HG02870 (cell line): ENCODE measurements around the gene CKM.
"Not testable (repeated sequence)": the region's sequence is repeated elsewhere in the genome, so short reads cannot be mapped to it uniquely, and the experiment has no call there.

Source experiments
- ATAC-seq: cut with Tn5 transposase; IDR thresholded peaks from one replicate; pipeline ENCODE4 v1.9.1; 2021; ENCODE audit warnings: mild to moderate bottlenecking, moderate library complexity; ENCODE audit not compliant: unreplicated experiment

Gene CKM

DNA sequence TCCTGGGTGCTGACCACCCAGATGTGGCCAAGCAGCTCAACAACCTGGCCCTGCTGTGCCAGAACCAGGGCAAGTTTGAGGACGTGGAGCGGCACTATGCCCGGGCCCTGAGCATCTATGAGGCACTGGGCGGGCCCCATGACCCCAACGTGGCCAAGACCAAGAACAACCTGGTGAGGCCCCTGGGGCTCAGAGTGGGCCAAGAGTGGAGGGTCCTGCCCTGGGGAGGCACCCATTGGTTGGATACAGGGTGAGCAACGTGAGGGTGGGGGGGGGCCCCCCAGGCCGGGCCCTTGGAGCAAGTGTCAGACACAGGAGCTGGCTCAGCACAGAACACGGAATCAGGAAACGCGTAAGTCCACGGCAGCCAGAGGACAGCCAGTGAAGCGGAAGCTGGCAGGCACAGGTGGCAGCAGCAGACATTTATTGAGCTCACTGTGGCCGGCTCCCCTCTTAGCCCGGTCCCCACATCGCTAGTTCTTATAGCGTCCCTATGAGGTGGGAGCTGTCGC, 26.8 kb upstream of the CKM start:
- ATAC-seq, result no peak

DNA sequence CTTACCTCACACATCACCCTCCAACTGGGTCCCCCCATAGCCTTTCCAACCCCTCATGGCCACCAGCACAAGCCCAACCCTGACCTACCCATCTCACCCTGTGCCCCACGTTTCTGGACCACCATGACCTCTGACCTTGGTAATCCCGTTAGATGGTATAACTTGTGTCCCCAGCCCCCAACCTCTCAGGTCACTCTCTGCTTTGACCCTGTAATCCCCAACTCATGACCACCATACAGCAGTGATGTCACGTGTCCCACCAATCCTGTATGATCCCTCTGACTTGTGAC, 26.4 kb upstream of the CKM start:
- no peak for ATAC-seq

DNA sequence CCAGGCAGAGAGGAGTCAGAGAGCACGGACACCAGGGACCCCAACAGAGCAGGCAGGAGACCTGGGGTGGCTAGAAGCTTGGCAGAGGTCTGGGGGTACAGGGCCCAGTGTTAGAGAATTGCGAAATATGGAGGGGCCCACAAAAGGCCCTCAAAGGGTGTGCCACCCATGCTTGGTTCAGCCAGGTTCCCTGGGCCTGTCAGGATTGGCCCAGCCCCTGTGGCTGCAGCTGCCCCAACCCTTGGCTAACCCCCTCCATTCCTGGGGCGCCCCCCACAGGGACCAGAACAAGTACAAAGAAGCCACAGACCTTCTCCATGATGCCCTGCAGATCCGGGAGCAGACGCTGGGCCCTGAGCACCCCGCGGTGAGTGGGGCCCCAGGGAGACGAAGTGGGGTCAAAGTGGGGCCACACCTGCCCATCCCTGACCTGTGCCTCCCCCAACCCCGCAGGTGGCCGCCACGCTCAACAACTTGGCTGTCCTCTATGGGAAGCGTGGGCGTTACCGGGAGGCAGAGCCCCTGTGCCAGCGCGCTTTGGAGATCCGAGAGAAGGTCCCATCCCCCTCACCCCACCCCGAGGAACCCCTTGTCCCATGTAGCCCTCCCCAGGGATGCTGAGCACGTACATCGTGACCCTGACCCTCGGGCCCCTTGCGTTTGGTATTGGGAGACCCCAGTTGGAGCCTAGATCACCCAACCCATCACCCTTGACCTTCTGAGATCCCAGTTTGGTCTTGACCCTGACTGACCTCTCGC, 25.9 kb upstream of the CKM start:
- no peak for ATAC-seq

DNA sequence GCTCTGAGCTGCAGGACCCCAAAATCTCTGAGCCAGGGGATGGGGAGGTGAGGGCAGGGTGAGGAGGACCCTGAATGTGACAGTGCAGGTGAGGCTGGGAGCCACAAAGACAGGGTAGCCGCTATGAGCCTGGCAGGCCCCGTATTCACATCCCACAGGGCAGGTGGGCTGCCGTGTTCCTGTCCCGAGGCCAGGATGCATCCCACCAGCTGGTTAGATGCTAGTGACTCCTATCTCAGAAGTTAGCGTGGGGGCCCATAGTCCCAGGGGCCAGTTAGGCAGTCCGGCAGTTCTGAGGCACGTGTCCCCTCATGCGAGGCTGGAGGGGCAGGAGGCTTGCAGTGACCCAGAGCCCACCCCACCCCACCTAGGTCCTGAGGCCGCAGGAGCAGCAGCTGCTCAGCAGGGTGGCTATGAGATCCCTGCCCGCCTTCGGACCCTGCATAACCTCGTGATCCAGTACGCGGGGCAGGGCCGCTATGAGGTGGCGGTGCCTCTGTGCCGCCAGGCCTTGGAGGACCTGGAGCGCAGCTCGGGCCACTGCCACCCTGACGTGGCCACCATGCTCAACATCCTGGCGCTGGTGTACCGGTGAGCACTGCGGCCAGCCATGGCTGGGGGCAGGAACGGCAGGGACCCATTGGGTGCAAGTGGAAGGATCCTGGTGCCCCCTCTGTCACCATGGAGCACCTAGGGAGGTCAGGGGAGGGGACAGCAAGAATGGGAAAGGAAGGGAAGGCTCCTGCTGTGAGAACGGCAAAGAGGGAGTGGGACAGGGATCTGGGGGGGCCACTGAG, 25.1 kb upstream of the CKM start:
- no peak for ATAC-seq

DNA sequence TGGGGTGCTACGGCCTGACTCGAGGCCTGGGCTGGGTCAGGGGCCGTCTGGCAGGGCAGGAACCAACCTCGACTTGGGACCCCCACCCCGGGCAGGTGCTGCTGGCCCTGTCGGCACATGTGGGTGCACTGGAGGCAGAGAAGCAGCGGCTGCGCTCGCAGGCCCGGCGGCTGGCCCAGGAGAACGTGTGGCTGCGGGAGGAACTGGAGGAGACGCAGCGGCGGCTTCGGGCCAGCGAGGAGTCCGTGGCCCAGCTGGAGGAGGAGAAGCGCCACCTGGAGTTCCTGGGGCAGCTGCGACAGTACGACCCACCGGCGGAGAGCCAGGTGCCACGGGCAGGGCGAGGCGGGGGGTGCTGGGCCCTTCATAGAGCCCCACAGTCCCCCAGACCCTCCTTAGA, 23.8 kb upstream of the CKM start:
- ATAC-seq, result no peak

DNA sequence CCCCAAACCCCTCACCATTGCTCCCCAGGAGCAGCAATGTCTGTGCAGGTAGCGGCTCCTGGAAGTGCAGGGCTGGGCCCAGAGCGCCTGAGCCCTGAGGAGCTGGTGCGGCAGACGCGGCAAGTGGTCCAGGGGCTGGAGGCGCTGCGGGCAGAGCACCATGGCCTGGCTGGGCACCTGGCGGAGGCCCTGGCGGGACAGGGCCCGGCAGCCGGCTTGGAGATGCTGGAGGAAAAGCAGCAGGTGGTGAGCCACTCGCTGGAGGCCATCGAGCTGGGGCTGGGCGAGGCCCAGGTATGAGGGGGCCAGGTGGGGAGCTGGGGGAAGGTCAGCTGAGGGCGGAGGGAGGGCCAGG, 22.8 kb upstream of the CKM start:
- ATAC-seq, result no peak

DNA sequence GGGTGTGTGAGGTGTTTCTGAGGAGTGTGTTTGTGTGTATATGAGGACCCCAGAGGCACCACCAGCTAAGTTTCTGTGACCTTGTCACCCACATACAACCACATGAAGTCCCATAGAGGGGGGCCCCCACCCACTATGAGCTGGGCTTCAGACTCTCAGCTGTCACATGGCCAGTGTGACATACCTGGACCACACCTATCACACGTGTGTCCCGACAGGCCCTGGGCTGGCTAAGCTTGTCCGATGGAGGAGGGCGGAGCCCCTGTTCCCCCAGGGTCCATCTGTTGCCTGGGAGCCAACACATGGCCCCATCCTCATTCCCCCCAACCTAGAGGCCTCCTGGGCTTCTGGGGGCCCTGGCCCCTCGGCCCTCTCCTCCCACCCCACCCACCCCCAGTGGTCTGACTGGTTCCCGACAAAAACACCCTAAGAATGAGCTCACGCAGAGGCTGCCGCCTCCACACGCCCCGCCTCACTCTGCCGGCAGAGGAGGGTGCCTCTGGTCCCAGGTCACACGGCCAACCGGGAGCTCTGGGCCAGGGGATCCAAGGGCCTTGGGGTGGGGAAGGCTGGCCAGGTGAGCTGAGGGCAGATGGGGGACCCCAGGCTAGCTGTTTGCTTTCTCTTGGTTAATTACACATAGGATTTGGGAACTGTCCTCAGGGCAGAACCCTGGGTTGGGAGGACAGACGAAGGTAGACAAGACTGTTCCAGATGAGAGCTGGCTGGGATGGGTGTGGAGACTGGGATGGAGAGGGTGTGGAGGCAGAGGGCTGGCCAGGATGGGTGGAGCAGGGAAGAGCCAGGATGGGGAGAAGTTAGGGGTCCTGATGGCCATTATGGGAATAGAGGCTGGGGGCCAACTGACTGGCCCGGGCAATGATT, 22.2 kb upstream of the CKM start:
- ATAC-seq, result no peak

DNA sequence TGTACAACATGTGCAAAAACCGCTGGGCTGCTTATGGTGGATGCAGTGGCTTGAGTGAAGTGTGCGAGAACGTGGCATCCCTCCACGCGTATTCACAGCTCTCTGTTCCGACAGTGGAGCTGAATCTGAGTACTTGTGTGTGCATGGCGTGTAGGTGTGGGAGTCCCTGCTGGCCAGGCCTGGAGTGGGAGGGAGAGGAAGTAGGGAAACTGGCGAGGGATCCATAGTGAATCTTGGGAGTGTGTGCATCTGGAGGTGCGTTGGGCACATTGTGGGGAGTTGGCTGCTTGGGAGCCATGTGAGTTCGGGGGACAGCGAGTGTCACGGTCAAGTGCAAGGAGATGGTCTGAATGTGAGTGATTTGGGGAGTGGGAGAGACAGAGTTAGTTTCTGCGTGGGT, 20.2 kb upstream of the CKM start:
- no peak for ATAC-seq

DNA sequence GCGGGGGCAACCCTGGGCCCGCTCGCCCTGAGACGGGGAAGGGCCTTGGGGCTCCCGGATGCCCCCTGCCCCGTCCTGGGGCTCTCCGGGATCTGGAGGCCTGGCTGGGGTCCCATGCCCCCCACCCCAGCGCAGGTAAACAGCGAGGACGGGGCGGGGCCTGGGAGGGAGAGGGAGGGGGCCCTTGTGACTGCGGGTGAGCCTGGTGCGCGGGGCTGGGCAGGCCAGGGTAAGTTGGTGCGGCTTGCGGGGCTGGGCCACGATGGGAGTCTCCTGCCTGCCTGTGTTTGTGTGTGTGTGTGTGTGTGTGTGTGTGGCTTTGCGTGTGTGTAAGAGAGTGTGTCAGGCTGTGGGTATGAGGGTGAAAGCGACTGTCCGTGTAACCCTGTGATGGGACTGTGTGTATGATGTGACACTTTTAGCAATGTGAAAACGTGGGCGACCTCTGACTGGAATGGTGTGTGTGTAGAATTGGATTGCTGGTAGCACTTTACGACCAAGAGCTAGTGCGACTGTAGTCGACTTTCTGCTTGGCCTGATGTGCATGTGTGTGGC, 18.3 kb upstream of the CKM start:
- ATAC-seq, result no peak

DNA sequence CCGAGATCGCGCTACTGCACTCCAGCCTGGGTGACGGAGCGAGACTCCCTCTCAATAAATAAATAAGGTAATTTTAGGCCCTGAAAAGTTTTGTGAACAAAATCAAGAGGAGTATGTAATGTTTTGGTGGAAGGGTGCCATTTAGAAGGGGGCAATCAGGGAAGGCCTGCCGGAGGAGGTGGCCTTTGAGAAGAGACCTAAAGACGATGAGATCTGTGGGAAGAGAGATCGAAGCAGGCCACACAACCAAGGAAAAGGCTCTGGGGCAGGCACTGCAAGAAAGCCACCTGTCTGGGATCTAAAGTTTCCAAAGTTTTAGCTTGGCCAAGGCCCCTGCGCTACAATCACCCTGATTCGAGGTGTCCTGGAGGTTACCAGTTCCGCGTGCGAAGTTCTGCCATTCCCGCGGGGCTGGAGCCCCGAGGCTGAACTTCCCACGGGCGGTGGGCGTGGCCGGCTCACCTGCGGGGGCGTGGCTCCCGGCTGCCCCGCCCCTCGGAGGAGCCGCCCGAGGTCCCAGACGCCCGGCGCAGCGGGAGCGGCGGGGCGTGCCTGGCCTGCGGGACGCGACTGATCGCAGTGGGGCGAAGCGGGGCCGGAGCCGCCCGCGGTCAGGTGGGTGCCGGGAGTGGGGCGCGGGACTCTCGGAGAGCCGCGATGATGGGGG, 17.7 kb upstream of the CKM start, which contains the start of gene KLC3:
Gene KLC3, plus strand, starts transcription at position 519 of the 667 bp plus-strand sequence. CDS start 4,792 bp downstream, outside the sequence.
- no peak for ATAC-seq

DNA sequence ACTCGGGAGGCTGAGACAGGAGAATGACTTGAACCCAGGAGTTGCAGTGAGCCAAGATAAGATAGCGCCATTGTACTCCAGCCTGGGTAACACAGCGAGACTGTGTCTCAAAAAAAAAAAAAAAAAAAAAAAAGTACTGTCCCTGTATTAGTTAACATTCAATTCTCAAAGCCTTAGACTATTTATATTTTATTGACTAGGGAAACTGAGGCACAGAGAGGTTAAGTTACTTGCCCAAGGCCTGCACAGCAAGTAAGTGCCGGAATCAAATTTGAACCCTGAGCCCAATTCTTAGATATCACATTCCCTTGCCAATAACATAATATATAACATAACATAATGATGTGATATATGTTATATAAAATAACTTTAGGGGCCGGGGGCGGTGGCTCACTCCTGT, 17.0 kb upstream of the CKM start:
- ATAC-seq, result no peak

DNA sequence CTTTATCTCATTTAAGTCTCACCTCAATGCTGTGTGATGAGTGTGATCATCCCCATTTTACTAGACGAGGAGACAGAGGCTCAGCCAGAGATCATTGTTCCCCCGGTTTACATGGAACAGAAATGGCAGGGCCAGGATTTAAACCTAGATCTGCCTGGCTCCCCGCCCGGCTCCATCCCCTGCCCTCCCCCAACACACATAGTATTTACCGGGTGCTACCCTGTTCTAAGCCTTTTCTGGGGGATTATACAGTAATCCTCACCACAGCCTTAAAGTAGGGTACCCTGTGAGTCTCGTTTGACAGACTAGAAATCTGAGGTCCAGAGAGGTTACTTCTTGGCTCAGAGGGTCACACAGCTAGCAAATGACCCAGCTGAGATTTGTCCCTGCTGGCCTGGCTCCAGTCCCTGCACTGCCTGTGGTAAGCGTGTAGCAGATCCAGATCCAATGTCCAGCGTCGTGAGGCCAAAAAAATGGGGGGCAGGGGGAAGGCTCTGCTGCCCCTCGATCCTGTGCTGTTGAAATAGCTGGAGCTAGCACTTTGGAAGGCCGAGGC, 14.1 kb upstream of the CKM start:
- ATAC-seq, result no peak

DNA sequence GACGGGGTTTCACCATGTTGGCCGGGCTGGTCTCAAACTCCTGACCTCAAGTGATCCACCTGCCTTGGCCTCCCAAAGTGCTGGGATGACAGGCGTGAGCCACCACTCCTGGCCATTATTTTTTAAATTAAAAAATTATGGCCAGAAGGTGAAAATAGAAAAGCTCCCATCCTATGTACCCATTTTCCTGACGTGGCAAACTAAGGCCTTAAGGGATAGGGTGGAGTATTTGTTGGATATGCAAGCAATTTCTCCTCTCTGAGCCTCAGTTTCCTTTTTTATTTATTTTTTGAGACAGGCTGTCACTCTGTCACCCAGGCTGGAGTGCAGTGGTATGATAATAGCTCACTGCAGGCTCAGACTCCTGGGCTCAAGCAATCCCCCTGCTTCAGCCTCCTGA, 12.2 kb upstream of the CKM start:
- not testable (repeated sequence) for ATAC-seq

DNA sequence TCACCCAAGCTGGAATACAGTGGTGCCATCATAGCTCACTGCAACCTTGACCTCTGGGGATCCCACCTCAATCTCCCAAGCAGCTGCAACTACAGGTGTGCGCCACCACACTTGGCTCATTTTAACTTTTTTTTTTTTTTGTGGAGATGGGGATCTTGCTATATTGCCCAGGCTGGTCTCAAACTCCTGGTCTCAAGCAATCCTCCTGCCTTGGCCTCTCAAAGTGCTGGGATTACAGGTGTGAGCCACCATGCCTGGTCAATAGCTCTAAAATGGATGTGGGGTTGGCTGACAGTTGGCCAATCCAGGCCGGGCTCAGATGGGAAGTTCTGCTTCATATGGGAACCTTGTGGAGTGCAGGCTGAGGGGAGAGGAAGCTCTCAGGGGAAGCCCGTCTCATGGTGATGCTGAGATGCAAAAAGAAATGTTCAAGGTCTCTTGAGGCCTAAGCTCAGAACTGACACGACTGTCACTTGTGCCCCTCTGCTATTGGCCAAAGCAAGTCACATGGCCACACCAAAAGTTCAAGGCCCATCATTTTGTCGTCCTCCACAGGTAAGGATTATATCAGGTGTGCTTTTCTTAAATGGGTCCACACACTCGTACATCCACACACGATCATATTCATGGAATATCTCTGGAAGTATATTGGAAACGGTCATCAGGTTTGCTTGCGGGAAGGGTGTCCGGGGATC, 11.1 kb upstream of the CKM start:
- ATAC-seq, result no peak

DNA sequence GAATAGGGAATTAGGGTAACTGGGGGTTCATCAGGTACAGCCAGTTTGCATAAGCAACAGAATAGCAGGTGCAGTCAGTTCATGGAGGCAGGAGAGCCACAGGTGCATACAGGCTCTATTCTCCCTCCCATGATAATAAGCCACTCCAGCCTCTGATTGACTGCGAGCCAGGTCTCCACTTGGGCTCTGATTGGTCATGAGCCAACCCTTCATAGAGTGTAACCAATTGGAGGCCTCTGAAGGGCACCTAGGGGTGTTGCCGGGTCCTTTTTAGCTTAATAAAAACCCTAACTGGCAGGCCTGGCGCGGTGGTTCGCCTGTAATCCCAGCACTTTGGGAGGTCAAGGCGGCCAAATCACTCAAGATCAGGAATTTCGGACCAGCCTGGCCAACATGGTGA, 8.7 kb upstream of the CKM start:
- ATAC-seq, result no peak

DNA sequence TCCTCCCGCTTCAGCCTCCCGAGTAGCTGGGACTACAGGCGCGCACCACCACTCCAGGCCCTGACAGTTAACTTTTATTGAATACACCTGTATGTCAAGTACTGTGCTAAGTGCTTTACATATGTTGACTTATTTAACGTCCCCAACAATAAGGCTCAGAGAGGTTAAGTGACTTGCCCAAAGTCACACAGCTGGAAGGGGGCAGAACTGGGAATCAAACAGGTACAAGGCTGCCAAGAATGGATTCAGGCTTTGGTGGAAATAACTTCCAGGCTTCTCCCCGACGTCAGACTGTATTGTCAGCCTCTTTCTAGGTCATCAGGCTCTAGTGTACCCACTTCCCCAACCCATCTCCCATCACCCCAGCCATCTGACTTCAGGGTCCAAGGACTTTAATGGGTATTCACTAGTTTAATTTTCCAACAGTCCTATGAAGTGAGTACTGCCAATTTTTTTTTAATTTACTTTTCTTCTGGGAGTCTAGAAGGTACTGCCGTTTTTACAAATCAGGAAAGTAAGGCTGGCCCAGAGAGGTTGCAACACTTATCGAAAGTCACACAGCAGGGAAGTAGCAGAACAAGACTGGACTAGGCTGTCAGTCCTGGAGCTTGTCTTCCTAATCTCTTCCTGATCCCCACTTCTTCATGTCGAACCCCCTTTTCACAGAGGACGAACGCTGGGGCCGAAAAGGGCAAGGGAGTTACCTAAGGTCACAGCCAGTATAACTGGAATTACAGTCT, 4.9 kb upstream of the CKM start:
- no peak for ATAC-seq

DNA sequence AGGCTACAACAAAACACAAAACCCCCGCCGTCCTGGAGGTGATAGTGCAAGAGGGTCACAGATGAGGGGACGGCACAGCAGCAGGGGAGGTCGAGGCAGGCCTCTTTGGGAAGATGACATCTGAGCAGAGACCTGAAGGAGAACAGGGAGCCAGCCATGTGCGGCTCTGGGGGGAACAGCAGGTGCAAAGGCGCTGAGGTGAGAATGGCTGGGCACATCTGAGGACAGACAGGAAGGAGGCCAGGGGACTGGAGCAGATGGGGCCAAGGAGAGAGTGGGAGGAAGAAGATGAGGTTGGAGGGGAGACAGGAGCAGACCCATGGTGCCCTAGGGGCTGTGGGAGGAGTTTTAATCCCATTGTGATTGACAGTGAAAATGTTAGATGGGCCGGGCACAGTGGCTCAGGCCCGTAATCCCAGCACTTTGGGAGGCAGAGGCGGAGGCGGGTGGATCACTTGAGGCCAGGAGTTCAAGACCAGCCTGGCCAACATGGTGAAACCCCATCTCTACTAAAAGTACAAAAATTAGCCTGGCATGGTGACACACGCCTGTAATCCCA, 1.8 kb upstream of the CKM start:
- ATAC-seq, result no peak

DNA sequence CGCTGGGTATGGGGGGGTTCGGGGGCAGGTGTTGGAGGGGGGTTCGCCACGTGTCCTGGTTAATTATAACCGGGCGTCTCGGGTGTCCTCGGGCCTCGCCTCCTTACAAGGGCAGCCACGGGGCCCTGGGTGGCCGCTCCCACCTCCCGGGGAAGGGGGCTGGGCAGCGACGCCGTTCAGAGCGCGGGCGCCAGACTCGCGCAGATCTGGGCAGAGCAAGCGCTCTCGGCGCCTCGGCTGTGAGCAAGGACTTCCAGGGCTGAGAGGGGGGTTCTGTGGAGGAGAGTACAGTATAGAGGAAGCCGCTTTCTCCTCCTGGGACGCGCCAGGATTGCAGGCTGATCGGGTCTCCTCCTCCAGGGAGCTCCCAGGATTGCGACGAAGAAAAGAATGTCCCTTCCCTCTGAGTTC, 1.0 kb upstream of the CKM start:
- ATAC-seq, result no peak

DNA sequence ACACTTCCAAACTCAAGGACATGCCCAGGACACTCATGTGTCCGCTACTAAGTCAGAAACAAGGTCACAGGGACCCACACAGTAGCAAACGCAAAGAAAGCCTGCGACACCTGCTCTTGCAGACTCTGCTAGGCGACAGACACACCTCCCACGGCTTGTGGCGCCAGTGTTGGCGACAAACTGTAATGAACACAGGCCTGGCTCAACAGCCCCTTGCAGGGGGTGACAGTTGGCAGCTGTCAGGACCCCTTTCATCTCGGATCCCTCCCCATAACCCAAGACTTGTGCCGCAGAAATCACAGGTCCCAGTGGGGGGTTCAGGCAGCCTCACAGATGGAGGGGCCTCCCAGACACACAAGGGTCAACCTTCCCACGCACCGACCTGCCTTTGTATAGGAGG, 364 bp downstream of the CKM start:
- ATAC-seq, result no peak
